Caco-2 (cell line): ENCODE results near the gene USP13. TPM values are rescaled to one million over a fixed set of nuclear protein-coding genes. Genes with fewer than 3 reads are reported as not detected.

ENCODE experiments used
- BruUV-seq: library from RNA; stranded (reverse); fragments of 400-500 nt; replicated peaks from 2 replicates; lab custom pipeline; 2021; lab: Mats Ljungman, UMichigan
- CTCF ChIA-PET: fragments of 300-600 bp; sonication (Branson Sonifier 250); formaldehyde crosslinking; loops from one replicate; lab custom pipeline; 2022; ENCODE audit warnings: antibody characterized with exemption; lab: Charles Lee
- POLR2A ChIA-PET: fragments of 300-600 bp; sonication (Branson Sonifier 250); formaldehyde crosslinking; loops from one replicate; lab custom pipeline; 2022; ENCODE audit warnings: antibody characterized with exemption; lab: Charles Lee
- DNase-seq, 2 experiments: peaks; one replicate each; pipeline versions ENCODE4 v3.0.0 to v3.0.0-alpha.2; 2020 to 2022
- H3K27me3 ChIP-seq: replicated peaks from 2 replicates; pipeline ENCODE4 v1.6.0; 2011; ENCODE audit warnings: low read length; ENCODE audit not compliant: control insufficient read depth, insufficient read depth
- H3K36me3 ChIP-seq: 2 replicates; pipeline ENCODE4 v1.5.1; 2011; ENCODE audit warnings: low read length; ENCODE audit not compliant: control insufficient read depth, insufficient read depth
- H3K4me1 ChIP-seq: fragments of 250-450 bp; sonication (Bioruptor Pico); 2 replicates; pipeline ENCODE4 v1.5.1; 2020; ENCODE audit warnings: mild to moderate bottlenecking
- H3K4me3 ChIP-seq: 2 replicates; pipeline ENCODE4 v1.5.1; 2011; ENCODE audit warnings: low read depth, mild to moderate bottlenecking, control low read depth, low read length
- H3K9me3 ChIP-seq: fragments of 250-450 bp; sonication (Bioruptor Pico); 2 replicates; pipeline ENCODE4 v1.5.1; 2020; ENCODE audit warnings: mild to moderate bottlenecking, moderate library complexity
- H3K27ac Mint-ChIP-seq: one replicate; pipeline ENCODE4 v1.8.0; 2022; ENCODE audit warnings: mixed read lengths; ENCODE audit not compliant: unreplicated experiment
- H3K27me3 Mint-ChIP-seq: one replicate; pipeline ENCODE4 v1.8.0; 2022; ENCODE audit warnings: mixed read lengths; ENCODE audit not compliant: insufficient read depth, unreplicated experiment
- H3K36me3 Mint-ChIP-seq: one replicate; pipeline ENCODE4 v1.8.0; 2022; ENCODE audit warnings: mild to moderate bottlenecking, mixed read lengths; ENCODE audit not compliant: insufficient read depth, unreplicated experiment
- H3K4me1 Mint-ChIP-seq: one replicate; pipeline ENCODE4 v1.8.0; 2022; ENCODE audit warnings: low read depth, mixed read lengths; ENCODE audit not compliant: unreplicated experiment
- H3K4me3 Mint-ChIP-seq: one replicate; pipeline ENCODE4 v1.8.0; 2022; ENCODE audit warnings: mild to moderate bottlenecking, moderate library complexity, mixed read lengths; ENCODE audit not compliant: unreplicated experiment
- H3K9me3 Mint-ChIP-seq: one replicate; pipeline ENCODE4 v1.8.0; 2022; ENCODE audit warnings: mixed read lengths; ENCODE audit not compliant: unreplicated experiment
- intact Hi-C: fragments of 100-400 bp; cut with micrococcal nuclease; formaldehyde crosslinking; loops from one replicate; pipeline ENCODE4 v1.10.0; 2022; ENCODE audit not compliant: unreplicated experiment
- total RNA-seq: library from RNA; stranded (reverse); gene quantifications from 2 replicates; pipeline ENCODE4 v1.2.3, GENCODE V29; 2022
- TF ChIP-seq, protein P1 (sequence below), 2 experiments: fragments of 200-600 bp in 1 of 2; IDR thresholded peaks; 1 replicate in 1 of 2; 2 replicates in 1 of 2; pipeline versions ENCODE4 v1.5.1 to v1.8.0; 2011 to 2022; ENCODE audit warnings: antibody characterized with exemption in 1 of 2, control low read depth in 1 of 2, inconsistent platforms in 1 of 2, low read depth in 1 of 2, low read length in 1 of 2, mild to moderate bottlenecking in 1 of 2, moderate library complexity in 1 of 2; ENCODE audit not compliant: insufficient read depth in 1 of 2, severe bottlenecking in 1 of 2, unreplicated experiment in 1 of 2

The USP13 gene
- total RNA-seq, 1 experiment from 2014 or later: 16.2 TPM

DNA sequence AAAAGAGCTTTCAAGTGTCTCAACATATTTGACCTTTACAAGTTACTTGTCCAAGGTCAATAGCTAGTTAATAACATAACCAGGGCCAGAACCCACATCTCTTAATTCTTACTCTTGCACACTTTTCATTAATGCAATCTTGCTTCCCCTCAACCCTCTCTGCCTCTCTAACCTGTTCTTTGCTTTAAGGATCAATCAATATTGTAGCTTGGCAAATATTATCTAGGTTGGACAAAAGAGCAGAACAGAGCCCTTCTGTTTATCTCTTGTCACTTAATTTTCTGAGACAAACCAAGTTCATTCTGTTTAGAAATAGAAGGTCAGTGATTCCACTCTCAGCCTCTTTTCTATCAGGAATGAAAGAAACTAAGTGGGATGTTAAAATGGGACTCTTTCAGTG is 180.5 kb downstream of the USP13 start:
- Histone ChIP-seq H3K4me1 (no peaks in the 10 kb centered on the region), H3K36me3 (no peaks in the 10 kb centered on the region), H3K4me3 (no peak overlapping the region), H3K9me3 (no peaks in the 10 kb centered on the region), H3K27me3 (no peaks in the 10 kb centered on the region)
- Mint-ChIP-seq H3K36me3 (no peaks in the 10 kb centered on the region), H3K4me3 (no peak overlapping the region), H3K27me3 (no peaks in the 10 kb centered on the region), H3K27ac (no peak overlapping the region), H3K9me3 (no peaks in the 10 kb centered on the region), H3K4me1 (no peaks in the 10 kb centered on the region)
- POLR2A ChIA-PET: no interaction called here
- no peak for DNase-seq
- CTCF ChIA-PET: no interaction called here
- TF ChIP-seq, protein P1, sequence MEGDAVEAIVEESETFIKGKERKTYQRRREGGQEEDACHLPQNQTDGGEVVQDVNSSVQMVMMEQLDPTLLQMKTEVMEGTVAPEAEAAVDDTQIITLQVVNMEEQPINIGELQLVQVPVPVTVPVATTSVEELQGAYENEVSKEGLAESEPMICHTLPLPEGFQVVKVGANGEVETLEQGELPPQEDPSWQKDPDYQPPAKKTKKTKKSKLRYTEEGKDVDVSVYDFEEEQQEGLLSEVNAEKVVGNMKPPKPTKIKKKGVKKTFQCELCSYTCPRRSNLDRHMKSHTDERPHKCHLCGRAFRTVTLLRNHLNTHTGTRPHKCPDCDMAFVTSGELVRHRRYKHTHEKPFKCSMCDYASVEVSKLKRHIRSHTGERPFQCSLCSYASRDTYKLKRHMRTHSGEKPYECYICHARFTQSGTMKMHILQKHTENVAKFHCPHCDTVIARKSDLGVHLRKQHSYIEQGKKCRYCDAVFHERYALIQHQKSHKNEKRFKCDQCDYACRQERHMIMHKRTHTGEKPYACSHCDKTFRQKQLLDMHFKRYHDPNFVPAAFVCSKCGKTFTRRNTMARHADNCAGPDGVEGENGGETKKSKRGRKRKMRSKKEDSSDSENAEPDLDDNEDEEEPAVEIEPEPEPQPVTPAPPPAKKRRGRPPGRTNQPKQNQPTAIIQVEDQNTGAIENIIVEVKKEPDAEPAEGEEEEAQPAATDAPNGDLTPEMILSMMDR (IDR thresholded peaks at IDR 0.05; ENCODE audit: insufficient read depth in 1 of 2, low read depth in 1 of 2, low read length in 1 of 2, severe bottlenecking in 1 of 2, unreplicated experiment in 1 of 2): no peak
- no TSS peak for BruUV-seq
- intact Hi-C loops: no loop called here

DNA sequence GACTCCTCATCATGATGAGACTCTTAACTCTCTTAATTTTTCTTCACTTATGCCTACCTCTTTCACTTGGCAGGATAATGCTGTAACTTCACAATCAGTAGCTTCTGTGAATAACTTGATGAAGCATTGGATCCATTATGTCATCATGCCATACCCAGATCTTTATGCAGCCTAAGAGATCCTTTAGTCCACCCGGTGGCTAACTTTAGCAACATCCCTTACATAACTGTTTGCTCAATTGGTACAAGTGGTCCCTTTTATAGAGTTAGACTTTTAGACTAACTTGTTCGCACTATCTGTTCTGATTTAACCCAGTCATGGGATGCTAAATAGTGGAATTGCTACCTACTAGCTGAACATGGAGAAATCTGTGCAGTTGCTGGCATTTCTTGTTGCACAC is 184.5 kb downstream of the USP13 start:
- H3K9me3 ChIP-seq: no peaks in the 10 kb centered on the region
- POLR2A ChIA-PET: no interaction called here
- Mint-ChIP-seq H3K36me3 (no peaks in the 10 kb centered on the region), H3K27me3 (peaks cover 3% of the 10 kb centered on the region), H3K9me3 (no peaks in the 10 kb centered on the region), H3K4me1 (no peaks in the 10 kb centered on the region), H3K4me3 (no peak overlapping the region), H3K27ac (no peak overlapping the region)
- peak in 1 of 2 experiments; percentile 7 for DNase-seq
- no peak overlapping the region for H3K4me3 ChIP-seq
- no peaks in the 10 kb centered on the region; the same call in 1 of the 2 replicates for H3K27me3 ChIP-seq
- CTCF ChIA-PET: interaction anchor here (1.0 kb wide), 1 partner anchor 69 kb away, joined by 3 read pairs; no protein-coding TSS in a partner anchor
- TF ChIP-seq, protein P1 (IDR thresholded peaks at IDR 0.05; ENCODE audit: insufficient read depth in 1 of 2, low read depth in 1 of 2, low read length in 1 of 2, severe bottlenecking in 1 of 2, unreplicated experiment in 1 of 2): peak in 1 of 2 experiments; percentile 11
- no TSS peak for BruUV-seq
- H3K4me1 ChIP-seq: no peaks in the 10 kb centered on the region
- intact Hi-C loops: loop anchor here (1.0 to 2.0 kb wide), 3 partner anchors 26 to 69 kb away; no protein-coding TSS in a partner anchor
- no peaks in the 10 kb centered on the region for H3K36me3 ChIP-seq

Other genes with a start within 250 kb of the USP13 start
- 3.6 and 5.1 TPM in 2 replicates for gene GNB4, start 201.6 kb upstream of the USP13 start, total RNA-seq
- gene ACTL6A, start 90.1 kb upstream of the USP13 start, total RNA-seq: 75.0 and 89.2 TPM in 2 replicates
- 69.3 and 71.3 TPM in 2 replicates for gene MRPL47, start 48.4 kb upstream of the USP13 start, total RNA-seq
- gene NDUFB5, start 48.2 kb upstream of the USP13 start, total RNA-seq: 78.8 and 81.2 TPM in 2 replicates